GM19240 (cell line): ENCODE data around the gene MYMK.

ENCODE experiments used
- DNase-seq: peaks from one replicate; pipeline ENCODE4 v3.0.0; 2011; ENCODE audit warnings: low spot score; ENCODE audit not compliant: insufficient read length

MYMK gene

GRCh38 chr9:133468777-133469421 lies 55.9 kb downstream of the MYMK start:
- DNase-seq: no peak

GRCh38 chr9:133468374-133468773 lies 56.4 kb downstream of the MYMK start:
- DNase-seq: no peak

GRCh38 chr9:133467101-133467500 lies 57.7 kb downstream of the MYMK start:
- no peak for DNase-seq

- DNase-seq: no peak
Measured at GRCh38 chr9:133465984-133466383, 58.8 kb downstream of the MYMK start.

- no peak for DNase-seq
Measured at GRCh38 chr9:133464638-133465037, 60.1 kb downstream of the MYMK start.
